GM18870 (cell line): ENCODE results near the gene RNF38.
A peak's percentile ranks its signal among the peaks of the same experiment; 100 is the strongest.
"Not testable (repeated sequence)": the region's sequence is repeated elsewhere in the genome, so short reads cannot be mapped to it uniquely, and the experiment has no call there.

Experiments
- ATAC-seq: cut with Tn5 transposase; IDR thresholded peaks from one replicate; pipeline ENCODE4 v1.9.1; 2021; ENCODE audit warnings: moderate library complexity; ENCODE audit not compliant: unreplicated experiment

The RNF38 gene

DNA sequence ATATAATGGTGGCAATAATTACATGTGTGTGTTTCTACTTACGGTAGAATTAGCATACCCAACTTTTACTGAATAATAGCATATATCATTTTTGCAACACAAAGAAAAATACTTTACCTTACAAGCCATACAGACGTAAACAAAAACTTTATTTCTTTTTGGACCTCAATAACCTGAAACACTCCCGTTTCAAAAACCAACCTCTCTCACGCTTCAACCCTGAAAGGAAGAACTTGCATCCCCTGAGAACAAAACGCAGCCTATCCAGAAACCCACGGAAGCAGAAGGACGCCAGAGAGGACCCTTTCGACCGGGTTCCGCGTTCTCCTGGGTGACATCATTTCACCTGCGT, at the start of gene RNF38:
RNF38 (minus strand) TSS at position 290 of the 352 bp plus-strand sequence; CDS start at position 129, 161 bp downstream.
- ATAC-seq: peak; percentile 39

DNA sequence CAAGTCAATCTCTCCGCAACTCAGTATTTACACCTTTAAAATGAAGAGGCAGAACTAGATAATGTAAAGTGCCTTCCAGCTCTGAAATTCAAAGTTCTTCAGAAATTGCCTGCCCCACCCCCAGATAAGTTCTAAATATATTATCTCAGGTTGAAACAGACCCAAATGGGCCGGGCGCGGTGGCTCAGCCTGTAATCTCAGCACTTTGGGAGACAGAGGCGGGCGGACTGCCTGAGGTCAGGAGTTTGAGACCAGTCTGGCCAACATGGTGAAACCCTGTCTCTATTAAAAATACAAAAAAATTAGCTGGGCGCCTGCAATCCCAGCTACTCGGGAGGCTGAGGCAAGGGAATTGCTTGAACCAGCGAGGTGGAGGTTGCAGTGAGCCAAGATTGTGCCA, 48.5 kb upstream of the RNF38 start:
- not testable (repeated sequence) for ATAC-seq

DNA sequence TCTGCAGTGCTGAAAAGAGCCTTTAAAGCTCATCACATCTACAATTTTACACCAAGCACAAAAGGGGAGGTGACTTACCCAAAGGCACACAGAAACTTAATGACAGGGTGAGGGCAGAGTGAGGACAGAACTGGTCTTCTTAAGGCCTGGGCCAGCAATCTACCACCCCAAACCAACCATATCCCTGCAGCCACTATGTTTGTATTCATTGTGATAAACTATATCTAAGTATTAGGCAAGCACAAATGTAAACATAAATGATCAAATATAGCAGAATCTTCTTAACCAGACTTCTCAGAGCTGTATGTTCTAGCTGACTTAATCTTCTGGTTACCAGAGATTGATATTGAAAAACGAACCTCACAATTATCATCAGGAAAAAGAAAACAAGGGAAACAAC, 47.9 kb upstream of the RNF38 start:
- ATAC-seq: no peak

DNA sequence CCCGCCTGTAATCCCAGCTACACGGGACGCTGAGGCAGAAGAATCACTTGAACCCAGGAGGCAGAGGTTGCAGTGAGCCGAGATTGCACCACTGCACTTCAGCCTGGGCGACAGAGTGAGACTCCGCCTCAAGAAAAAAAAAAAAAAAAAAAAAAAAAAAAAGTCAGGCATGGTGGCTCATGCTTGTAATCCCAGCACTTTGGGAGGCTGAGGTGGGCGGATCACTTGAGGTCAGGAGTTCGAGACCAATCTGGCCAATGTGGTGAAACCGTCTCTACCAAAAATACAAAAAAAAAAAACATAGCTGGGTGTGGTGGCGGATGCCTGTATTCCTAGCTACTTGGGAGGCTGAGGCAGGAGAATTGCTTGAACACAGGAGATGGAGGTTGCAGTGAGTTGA, 46.6 kb upstream of the RNF38 start:
- ATAC-seq: not testable (repeated sequence)

DNA sequence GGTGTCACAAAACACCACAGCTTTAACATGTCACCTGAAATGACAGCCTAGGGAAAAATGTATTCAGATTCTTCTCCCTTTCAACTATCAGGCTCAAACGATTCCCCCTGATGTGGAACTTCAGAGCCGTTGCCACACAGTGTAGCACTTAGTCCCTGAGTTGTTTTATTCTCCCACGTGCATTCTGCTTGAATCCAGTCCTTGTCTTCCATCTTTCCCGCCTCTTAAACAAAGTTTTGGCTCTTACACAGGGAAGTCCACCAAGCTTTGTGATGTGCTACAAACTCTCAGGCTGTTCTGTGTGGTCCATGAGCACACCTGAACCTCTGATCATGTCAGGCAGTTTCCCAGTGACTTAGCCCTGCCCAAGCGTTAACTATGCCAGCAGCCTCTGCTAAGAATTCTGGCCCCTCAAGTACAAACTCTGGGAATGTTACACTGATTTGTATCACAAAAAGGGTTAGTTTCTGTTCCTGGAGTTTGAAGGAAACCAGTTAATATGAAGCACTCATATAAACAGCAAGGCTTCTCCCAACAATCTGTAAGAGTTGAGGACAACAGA, 45.8 kb upstream of the RNF38 start:
- no peak for ATAC-seq

DNA sequence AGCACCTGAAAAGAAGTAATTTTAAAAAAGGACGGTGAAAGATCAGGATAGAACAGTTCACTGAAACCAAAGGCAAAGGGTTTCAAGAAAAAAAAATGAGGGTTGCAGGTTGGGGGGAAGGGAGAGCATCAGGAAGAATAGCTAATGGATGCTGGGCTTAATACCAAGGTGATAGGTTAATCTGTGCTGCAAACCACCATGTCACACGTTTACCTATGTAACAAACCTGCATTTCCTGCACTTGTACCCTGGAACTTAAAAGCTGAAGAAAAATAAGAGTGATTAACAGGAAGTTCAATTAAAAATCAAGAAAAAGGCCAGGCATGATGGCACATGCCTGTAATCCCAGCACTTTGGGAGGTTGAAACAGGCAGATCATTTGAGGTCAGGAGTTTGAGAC, 44.1 kb upstream of the RNF38 start:
- no peak for ATAC-seq

DNA sequence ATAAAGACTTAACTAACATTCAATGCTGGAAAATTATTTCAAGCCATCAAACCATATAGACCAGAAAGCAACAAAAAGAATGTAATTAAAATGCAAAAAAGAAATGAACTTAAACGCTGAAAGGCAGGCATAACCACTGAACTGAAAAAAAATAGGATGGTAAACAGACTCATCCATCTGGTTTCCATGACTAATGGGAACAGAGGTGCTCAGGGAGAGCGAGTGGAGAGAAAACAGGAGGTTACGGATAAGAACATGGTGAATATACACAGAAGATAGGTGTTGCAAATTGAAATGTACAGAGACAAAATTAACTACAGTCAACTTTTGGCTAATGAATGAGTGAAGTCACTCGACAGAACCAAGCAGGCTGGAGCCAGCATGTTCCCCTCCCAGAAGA, 43.5 kb upstream of the RNF38 start:
- ATAC-seq: no peak

DNA sequence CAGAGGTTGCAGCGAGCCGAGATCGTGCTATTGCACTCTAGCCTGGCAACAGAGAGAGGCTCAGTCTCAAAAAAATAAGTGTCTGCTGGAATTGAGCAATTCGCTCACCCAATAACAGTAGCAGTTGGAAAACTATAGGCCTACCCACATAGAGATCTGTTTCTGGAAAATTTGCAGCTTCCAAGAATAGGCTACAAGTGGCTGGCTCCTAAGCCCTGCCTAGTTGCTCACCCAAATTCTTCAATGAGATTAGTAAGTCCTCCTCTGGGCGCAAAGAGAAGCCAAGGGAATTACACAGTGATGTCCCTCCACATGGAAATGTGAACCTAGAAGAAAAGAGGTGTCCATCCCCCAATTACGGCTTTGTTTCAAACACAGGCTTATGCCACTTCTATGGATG, 42.6 kb upstream of the RNF38 start:
- ATAC-seq: no peak

DNA sequence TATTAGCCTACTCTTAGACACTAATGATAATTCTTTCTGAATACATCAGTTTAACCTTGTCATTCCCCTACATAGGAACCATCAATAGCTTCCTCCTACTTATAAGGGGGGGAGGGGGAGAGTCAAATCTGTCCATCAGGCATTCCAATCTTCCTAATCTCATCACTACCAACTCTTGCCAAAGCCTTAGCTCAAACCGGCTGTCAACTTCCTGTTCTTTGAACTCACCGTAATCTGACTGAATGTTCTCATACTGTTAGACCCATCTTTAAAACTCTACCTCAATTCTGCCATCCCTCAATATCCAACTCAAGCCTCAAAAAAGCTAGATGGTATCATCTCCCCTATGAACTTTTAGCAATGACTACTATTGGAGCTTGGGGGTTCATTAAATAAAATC, 41.9 kb upstream of the RNF38 start:
- no peak for ATAC-seq

DNA sequence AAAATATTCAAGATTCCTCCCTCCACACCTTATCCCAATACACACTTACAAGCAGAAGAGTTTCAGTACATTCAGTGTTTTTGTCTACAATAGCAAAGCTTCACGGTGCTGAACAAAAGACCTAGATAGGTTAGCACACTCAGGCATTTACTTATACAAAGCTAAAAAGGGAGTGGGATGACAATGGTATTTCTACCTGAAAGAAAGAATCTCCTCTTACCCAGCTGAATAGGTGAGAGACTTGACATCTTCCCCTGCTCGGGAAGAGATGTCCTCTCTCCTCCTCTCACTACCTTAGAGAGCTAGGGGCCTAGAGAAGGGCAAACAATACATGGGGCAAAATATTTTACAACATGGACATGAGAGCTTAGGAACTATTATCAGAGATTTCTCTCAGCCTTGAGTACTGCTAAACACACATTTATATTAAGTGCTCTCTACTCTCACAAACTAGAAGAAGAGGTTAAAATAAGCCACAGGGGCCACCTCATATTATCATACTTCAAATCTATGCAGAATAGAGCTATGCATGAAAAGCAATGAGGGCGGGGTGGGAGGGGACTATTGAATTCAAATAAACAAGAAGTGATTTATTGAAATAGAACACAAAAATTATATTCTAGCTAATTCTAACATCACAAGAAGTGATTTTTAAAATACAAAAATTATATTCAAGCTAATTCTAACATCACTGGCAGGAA, 38.6 kb upstream of the RNF38 start:
- no peak for ATAC-seq

DNA sequence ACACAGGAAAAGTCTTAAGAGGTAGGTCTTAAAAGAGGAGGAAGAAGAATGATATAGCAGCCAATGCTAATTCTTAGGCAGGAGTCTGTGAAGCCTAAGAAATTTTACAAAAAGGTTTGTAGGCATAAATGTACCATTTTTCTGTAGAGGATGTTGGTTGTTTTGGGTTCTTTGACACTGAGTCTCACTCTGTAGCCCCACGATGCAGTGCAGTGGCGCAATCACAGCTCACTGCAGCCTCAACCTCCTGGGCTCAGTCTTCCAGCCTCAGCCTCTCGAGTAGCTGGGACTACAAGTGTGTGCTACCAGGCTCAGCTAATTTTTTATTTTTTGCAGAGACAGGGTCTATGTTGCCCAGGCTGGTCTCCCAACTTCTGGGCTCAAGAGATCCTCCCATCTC, 37.7 kb upstream of the RNF38 start:
- no peak for ATAC-seq

DNA sequence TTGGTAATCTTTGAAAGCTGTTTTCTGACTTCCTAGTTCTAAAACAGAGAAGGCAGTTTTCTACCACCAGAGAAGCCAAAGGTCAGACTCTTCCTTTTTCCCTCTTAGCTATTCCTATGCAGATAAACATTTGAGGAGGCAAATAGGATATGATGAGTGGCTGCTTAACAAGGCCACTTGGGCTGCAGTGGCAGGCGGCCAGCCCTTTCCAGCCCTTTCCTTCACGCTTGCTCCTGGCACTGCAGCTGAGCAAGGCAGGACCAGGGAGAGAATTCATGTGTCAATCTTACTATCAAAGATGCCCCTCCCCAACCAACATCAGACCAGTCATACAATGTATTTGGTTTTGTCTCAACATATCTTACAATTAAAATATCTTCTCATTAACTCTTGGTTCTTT, 36.8 kb upstream of the RNF38 start:
- no peak for ATAC-seq

DNA sequence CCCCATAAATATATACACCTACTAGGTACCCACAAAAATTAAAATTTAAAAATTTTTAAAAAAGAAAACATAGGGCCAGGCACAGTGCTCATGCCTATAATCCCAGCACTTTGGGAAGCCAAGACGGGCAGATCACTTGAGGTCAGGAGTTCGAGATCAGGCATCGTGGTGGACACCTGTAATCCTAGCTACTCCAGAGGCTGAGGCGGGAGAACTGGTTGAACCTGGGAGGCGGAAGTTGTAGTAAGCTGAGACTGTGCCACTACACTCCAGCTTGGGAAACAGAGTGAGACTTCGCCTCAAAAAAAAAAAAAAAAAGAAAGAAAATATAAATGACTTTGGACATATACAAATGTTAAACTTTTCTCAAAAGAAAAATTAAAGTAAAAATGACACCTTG, 33.3 kb upstream of the RNF38 start:
- ATAC-seq: no peak

DNA sequence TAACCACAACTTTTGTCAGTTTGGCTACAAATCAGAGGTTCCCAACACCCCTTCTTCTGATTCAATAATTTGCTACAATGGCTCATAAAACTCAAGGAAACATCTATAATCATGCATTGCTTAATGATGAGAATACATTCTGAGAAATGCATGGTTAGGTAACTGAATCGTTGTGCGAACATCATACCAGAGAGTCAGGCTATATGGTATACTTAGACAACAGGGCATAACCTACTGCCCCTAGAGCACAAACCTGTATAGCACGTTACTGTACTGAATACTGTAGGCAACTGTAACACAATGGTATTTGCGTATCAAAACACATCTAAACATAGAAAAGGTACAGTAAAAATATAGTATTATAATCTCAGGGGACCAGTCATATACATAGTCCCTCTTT, 31.0 kb upstream of the RNF38 start:
- ATAC-seq: no peak

DNA sequence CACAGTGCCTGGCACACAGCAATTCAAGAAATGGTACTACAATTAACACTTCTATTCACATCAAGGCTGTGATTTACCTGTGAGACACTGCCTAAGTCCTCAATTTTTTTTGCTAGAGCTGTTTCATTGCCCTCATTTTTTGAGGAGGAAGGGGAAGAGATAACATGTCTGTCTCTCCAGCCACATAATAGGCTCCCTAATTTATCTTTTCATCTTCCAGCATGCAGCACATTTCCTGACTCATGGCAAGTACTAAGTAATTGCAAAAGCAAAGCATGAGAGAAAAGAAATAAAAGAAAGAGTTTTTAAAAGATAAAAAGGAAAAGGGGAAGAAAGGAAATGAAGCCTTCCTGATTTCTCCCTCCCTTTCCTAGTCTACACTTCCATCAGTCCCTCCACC, 26.9 kb upstream of the RNF38 start:
- no peak for ATAC-seq

DNA sequence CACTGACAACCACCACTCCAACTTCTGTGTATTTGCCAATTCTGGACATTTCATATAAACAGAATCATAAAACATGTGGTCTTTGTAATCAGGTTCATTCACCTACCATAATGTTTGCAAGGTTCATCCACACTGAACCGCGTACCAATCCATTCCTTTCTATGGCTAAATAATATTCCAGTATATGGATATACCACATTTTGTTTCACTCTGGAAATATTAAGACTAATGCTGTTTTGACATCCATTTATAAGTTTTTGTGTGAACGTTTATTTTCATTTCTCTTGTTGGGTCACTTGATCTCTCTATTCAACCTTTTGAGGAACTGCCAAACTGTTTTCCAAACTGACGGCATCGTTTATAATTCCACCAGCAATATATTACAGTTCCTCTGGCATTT, 26.3 kb upstream of the RNF38 start:
- no peak for ATAC-seq

DNA sequence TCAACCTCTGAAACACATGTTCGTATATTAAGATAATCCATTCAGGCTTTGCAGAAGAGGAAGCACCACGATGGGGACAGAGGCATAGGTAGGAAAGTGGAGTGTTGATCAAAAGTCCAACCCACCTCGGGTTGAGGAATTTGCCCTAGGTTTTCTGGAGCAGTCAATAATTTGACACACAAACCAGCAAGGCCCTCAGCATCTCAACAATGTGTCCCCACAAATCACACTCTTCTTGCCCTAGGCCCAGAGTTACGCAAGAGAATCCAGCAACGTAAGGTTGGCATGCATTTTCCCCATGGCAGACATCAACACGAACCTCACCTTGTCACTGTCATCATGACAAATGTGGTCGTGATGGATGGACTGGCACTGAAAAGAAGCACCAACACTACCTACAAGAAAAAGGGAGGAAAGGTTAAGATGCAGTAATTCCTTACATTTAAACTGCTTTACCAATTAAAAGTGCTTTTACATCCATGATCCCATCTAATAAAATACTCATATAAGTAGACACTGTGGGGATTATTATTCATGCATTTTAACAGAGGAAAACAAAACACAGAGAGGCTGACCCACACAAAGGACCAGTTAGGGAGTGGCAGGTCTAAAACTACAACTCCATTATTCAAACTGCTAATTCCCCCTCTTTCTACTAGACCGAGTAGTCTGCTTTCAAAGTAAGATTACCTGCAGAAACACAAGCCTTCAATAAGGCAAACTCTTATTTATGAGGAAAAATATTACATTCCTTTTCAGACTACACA, 24.4 kb upstream of the RNF38 start:
- no peak for ATAC-seq

DNA sequence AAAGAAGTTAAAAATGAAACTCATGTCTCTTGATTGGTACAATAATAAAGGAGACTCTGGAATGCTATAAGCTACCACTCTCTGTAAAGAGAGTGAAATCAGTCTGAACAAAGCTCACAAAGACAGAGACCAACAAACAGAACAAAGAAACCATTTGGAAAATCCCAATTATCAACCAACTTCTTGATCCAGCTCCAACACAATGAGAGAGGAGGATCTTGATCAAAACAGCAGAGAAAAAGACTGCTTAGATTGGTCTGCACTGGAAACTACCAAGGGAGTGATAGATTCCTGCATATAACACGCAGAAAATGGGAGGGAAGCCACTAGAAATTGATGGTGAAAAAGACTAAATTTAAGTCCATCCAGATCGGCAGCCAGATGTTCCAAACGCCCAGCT, 23.1 kb upstream of the RNF38 start:
- no peak for ATAC-seq

DNA sequence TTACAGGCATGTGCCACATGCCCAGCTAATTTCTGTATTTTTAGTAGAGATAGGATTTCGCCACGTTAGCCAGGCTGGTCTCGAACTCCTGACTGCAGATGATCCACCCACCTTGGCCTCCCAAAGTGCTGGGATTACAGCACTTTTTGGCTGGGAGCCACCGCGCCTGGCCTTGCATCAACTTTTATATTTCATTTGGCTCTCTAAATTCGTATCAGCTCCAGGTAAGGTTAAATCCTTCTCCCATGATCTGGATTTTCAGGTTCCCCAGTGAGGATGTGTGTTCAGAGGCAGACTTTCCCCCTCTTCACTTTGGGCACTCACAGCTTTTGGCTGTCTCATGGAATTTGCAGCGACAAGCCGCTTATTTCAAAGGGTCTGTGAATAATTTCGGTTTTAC, 16.8 kb upstream of the RNF38 start:
- ATAC-seq: no peak

DNA sequence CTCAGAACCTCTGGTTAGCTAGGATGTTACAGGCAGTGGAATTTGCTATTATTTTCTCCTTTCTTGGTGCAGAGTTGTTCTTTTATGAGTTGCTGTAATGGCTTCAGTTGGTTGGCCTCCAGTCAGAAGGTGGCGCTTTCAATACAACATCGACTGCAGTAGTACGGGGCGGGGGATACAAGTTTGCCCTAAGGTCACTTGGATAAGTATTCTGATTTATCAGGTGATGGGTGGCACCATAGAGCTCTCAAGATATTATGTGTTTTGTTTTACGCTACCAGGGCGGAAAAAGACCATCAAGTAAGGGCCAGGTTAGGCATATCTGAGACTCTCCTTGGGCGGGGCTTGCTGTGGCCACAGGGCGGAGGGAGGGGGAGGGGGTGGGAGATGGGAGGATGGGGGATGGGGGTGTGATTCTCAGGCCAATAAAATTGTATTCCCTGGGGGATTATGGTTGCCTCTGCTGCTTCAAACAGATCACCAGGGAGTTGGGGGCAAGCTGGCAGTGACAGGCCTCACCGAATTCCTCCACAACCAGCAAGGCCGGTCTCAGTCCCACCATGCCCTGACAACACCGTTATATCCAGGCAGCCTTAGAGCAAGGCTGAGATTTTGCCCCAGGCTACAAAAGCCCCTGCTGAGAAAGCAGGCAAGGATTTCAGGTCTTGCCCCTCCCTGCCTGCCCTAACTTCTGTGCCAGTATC, 15.9 kb upstream of the RNF38 start:
- ATAC-seq: no peak

DNA sequence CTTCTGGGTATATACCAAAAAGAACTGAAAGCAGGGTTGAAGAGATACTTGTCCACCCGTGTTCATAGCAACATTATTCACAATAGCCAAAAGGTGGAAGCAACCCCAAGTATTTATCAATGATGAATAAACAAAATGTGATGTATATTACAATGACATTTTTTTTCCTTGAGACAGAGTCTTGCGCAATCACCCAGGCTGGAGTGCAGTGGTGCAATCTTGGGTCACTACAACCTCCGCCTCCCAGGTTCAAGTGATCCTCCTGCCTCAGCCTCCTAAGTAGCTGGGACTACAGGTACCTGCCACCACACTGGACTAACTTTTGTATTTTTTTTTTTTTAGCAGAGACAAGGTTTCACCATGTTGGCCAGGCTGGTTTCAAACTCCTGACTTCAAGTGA, 11.3 kb upstream of the RNF38 start:
- not testable (repeated sequence) for ATAC-seq

DNA sequence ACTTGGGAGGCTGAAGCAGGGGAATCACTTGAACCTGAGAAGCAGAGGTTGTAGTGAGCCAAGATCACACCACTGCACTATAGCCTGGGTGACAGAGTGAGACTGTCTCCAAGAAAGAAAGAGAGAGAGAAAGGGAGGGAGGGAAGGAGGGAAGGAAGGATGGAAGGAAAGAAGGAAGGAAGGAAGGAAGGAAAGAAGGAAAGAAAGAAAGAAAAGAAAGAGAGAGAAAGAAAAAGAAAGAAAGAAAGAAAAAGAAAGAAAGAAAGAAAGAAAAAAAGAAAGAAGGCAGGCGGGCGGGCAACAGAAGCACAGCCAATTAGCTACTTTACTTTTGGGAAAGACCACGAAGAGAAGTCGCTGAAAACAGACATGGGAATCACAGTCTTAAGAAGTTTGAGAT, 9.0 kb upstream of the RNF38 start:
- ATAC-seq: not testable (repeated sequence)
